OCI-LY1 (cell line): ENCODE results near the gene RAB40C.

Source experiments
- EZH2 ChIP-seq: fragments of 200-600 bp; sonication (generic), shearing (Covaris generic); IDR thresholded peaks from 2 replicates; pipeline ENCODE4 v1.8.0; 2017; ENCODE audit warnings: borderline replicate concordance, mixed run types, mild to moderate bottlenecking, antibody characterized with exemption, low read length, moderate library complexity, mixed read lengths
- TF ChIP-seq, protein P1 (sequence below): fragments of 200-600 bp; sonication (generic), shearing (Covaris generic); IDR thresholded peaks from 2 replicates; pipeline ENCODE4 v1.5.1; 2017; ENCODE audit warnings: mild to moderate bottlenecking, antibody characterized with exemption, low read length, moderate library complexity, mixed read lengths

DNA sequence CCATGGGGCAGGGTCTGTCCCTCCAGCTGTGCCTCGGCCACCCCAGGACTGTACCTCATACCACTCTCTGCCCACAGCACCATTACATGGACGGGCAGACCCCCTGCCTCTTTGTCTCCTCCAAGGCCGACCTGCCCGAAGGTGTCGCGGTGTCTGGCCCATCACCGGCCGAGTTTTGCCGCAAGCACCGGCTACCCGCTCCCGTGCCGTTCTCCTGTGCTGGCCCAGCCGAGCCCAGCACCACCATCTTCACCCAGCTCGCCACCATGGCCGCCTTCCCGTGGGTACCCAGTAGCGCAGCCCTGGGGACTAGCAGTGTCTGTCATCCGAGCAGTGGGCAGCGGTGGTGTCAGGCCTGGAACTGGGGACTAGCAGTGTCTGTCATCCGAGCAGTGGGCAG, 83.0 kb downstream of the RAB40C start:
- TF ChIP-seq, protein P1, sequence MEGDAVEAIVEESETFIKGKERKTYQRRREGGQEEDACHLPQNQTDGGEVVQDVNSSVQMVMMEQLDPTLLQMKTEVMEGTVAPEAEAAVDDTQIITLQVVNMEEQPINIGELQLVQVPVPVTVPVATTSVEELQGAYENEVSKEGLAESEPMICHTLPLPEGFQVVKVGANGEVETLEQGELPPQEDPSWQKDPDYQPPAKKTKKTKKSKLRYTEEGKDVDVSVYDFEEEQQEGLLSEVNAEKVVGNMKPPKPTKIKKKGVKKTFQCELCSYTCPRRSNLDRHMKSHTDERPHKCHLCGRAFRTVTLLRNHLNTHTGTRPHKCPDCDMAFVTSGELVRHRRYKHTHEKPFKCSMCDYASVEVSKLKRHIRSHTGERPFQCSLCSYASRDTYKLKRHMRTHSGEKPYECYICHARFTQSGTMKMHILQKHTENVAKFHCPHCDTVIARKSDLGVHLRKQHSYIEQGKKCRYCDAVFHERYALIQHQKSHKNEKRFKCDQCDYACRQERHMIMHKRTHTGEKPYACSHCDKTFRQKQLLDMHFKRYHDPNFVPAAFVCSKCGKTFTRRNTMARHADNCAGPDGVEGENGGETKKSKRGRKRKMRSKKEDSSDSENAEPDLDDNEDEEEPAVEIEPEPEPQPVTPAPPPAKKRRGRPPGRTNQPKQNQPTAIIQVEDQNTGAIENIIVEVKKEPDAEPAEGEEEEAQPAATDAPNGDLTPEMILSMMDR, result no peak
- no peak for TF ChIP-seq EZH2
